ENCODE measurements around the gene MCOLN3. TPM values are rescaled to one million over a fixed set of nuclear protein-coding genes. Genes with fewer than 3 reads are reported as not detected.

Gene MCOLN3
- total and polyA plus RNA-seq, 2 experiments from 2014 or later = 3.5 to 4.4 TPM

DNA sequence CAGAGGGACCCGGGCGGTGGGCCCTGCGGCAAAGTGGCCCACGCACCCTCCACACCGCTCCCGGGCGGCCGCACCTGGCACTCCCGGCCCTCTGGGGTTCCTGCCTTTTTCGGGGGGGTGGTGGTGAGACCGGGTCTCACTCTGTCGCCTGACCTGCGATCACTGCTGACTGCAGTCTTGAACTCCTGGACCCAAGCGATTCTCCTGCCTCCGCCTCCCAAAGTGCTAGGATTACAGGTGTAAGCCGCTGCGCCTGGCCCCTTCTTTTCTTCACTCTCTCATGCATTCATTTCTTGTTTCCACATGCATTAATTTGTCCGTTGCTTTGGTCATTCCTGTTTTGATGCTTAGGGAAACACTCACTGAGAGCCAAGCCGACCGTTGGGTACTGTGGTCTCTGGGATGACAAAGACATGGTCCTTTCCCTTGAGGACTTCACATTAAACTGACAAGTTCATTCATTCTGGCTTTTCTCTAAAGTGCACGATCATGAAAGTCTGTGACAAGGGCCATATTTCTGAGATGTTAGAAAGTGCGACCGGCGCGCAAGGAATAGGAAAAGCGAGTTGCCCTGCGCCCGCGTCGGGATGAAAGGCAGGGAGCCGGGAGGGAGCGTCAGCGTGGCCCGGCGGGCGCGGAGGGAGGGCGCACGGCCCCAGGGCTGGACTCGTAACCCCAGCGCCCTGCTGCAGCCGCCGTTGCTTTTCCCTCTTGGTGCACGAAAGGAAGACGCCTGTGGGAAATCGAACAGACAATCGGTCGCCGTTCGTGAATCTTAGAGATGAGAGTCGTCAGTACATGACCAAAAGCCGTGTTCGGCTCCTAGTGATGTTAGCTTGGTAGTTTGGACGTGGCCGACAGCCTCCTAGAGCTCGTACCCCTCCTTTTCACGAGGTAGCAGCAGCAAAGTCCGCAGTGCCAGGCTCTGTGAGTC, 50.4 kb downstream of the MCOLN3 start (continued):
- TF ChIP-seq, protein P1, sequence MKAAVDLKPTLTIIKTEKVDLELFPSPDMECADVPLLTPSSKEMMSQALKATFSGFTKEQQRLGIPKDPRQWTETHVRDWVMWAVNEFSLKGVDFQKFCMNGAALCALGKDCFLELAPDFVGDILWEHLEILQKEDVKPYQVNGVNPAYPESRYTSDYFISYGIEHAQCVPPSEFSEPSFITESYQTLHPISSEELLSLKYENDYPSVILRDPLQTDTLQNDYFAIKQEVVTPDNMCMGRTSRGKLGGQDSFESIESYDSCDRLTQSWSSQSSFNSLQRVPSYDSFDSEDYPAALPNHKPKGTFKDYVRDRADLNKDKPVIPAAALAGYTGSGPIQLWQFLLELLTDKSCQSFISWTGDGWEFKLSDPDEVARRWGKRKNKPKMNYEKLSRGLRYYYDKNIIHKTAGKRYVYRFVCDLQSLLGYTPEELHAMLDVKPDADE (IDR thresholded peaks at IDR 0.05) = no peak
- peak; percentile 85 for TF ChIP-seq EZH2 (IDR thresholded peaks at IDR 0.05; ENCODE audit: low read depth, unreplicated experiment)
- TF ChIP-seq STAT1 (IDR thresholded peaks at IDR 0.05; ENCODE audit: unreplicated experiment) = no peak
- no peak for TF ChIP-seq ZNF331 (CRISPR knock-in tag; IDR thresholded peaks at IDR 0.05; ENCODE audit: low read depth)
- TF ChIP-seq EZH2phosphoT487 (IDR thresholded peaks at IDR 0.05; ENCODE audit: unreplicated experiment) = peak; percentile 73

DNA sequence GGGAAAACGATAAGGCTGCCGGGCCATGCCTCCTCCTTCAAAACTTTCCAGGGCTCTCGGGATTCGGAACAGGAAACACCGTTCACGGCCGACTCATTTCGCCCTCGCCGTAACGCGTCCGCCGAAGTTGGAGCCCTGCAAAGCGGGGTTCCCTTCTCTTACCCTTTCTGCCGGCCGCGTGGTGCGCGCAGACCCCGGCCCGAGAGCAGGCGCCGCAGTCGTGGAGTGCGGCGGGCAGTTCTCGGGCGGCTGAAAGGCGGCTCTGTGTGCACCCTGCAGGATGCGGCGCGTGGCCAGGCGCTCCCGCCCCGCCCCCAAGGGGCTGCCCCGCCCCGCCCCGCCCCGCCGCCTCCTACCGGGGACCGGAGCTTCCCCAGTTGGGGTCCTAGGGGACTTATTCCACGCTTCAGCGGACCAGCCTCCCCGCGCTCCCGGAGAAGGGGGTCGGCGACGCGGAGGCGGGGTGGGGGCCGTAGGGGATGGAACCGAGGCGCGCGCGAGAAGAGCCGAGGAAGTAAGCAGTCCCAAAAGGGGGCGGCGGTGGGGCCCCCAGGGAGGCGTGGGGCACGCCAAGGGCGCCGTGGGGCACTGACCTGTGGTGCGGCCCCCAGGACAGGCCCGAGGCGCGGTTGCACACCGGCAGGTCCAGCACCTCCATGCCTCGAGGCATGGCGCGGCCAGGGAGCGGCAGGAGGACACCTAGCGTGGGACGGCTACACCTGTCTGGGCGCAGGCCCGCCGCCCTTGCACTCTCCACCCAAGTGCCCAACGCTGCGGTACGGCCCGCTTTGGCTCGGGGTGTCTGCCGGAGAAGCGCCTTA, 51.2 kb downstream of the MCOLN3 start, which contains the start of gene MCOLN2:
Gene MCOLN2, minus strand, starts transcription at position 268 of the 821 bp plus-strand sequence. Its CDS starts 241 bp downstream, at position 27.
- peaks cover 3% of the 10 kb centered on the region; the same call in 1 of the 2 replicates for H4K20me1 ChIP-seq (replicated peaks; ENCODE audit: insufficient read depth)
- no peaks in the 10 kb centered on the region; the same call in 2 of the 3 replicates for H3K9me3 Mint-ChIP-seq
- peaks cover 10% of the 10 kb centered on the region; the same call in 2 of the 3 replicates for H3K4me1 Mint-ChIP-seq
- no peak within 1 kb of the TSS for H3K27ac Mint-ChIP-seq
- H3K36me3 ChIP-seq (ENCODE audit: insufficient read depth) = no peaks in the 10 kb centered on the region
- peak; percentile 79 for DNase-seq (ENCODE audit: low spot score)
- H3K9me2 ChIP-seq (ENCODE audit: insufficient read depth) = no peaks in the 10 kb centered on the region
- H2AFZ ChIP-seq = peak within 1 kb of the TSS; percentile 100
- peak within 1 kb of the TSS; percentile 99 for H3K4me2 ChIP-seq
- H3K4me3 ChIP-seq = peak within 1 kb of the TSS; percentile 70
- H3K27me3 Mint-ChIP-seq (ENCODE audit: insufficient read depth, low read depth, poor library complexity) = peaks cover 43% of the 10 kb centered on the region
- peak within 1 kb of the TSS; percentile 78 for H3K4me3 Mint-ChIP-seq
- peaks cover 80% of the 10 kb centered on the region for H3K27me3 ChIP-seq (ENCODE audit: insufficient read depth)
- TF ChIP-seq, protein P2, sequence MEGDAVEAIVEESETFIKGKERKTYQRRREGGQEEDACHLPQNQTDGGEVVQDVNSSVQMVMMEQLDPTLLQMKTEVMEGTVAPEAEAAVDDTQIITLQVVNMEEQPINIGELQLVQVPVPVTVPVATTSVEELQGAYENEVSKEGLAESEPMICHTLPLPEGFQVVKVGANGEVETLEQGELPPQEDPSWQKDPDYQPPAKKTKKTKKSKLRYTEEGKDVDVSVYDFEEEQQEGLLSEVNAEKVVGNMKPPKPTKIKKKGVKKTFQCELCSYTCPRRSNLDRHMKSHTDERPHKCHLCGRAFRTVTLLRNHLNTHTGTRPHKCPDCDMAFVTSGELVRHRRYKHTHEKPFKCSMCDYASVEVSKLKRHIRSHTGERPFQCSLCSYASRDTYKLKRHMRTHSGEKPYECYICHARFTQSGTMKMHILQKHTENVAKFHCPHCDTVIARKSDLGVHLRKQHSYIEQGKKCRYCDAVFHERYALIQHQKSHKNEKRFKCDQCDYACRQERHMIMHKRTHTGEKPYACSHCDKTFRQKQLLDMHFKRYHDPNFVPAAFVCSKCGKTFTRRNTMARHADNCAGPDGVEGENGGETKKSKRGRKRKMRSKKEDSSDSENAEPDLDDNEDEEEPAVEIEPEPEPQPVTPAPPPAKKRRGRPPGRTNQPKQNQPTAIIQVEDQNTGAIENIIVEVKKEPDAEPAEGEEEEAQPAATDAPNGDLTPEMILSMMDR (conservative IDR thresholded peaks at IDR 0.05; ENCODE audit: low read depth in 2 of 2) = no peak
- TF ChIP-seq CREB1 (CRISPR knock-in tag; IDR thresholded peaks at IDR 0.05; ENCODE audit: low read depth) (0 out of 2 replicates have a peak, but pooled peaks have one; percentile 10), JUNB (IDR thresholded peaks at IDR 0.05; ENCODE audit: unreplicated experiment) (no peak), EZH2phosphoT487 (IDR thresholded peaks at IDR 0.05; ENCODE audit: unreplicated experiment) (peak; percentile 31), NANOG (IDR thresholded peaks at IDR 0.05; ENCODE audit: borderline replicate concordance) (no peak), STAT1 (IDR thresholded peaks at IDR 0.05; ENCODE audit: unreplicated experiment) (no peak), POLR2AphosphoS5 (IDR thresholded peaks at IDR 0.05; ENCODE audit: low read depth) (peak; percentile 52)
- TF ChIP-seq, protein P1 (IDR thresholded peaks at IDR 0.05) = no peak
- H3K27ac ChIP-seq (ENCODE audit: low read depth) = no peak within 1 kb of the TSS
- no peaks in the 10 kb centered on the region for H3K36me3 Mint-ChIP-seq (ENCODE audit: low read depth)
- peaks cover 11% of the 10 kb centered on the region for H3K4me1 ChIP-seq (ENCODE audit: insufficient read depth)
- H3K79me2 ChIP-seq (replicated peaks; ENCODE audit: insufficient read depth) = no peaks in the 10 kb centered on the region
- H3F3A ChIP-seq (replicated peaks; ENCODE audit: low read depth) = 0 out of 2 replicates have a peak, but pooled peaks cover 10% of the 10 kb centered on the region
- ATAC-seq = peak; percentile 90
